ENCODE results near the gene HERC4.

Gene HERC4

GRCh38 chr10:67917679-67918078 lies 157.4 kb downstream of the HERC4 start:
- no peak overlapping the region for H3K4me2 ChIP-seq
- TF ChIP-seq CTCF (conservative IDR thresholded peaks at IDR 0.05; ENCODE audit: low read depth, low read length), result no peak
- H3K36me3 ChIP-seq (ENCODE audit: insufficient read depth), result no peaks in the 10 kb centered on the region; the same call in 1 of the 2 replicates
- no peaks in the 10 kb centered on the region for H3K27me3 ChIP-seq (ENCODE audit: insufficient read depth, low read depth)
- H3K4me1 ChIP-seq (ENCODE audit: low read depth, poor library complexity, severe bottlenecking), result peaks cover 5% of the 10 kb centered on the region
- no peaks in the 10 kb centered on the region for H3K79me2 ChIP-seq (ENCODE audit: insufficient read depth, low read depth)
- H3K27ac ChIP-seq, result no peak overlapping the region
- H3K9ac ChIP-seq, result no peak overlapping the region
- no peaks in the 10 kb centered on the region for H4K20me1 ChIP-seq (ENCODE audit: insufficient read depth)
- H3K4me3 ChIP-seq (IDR thresholded peaks at IDR 0.05; ENCODE audit: insufficient read depth, low read depth, low read length), result no peak overlapping the region
- no peak overlapping the region for H2AFZ ChIP-seq (ENCODE audit: low read depth)

DNA sequence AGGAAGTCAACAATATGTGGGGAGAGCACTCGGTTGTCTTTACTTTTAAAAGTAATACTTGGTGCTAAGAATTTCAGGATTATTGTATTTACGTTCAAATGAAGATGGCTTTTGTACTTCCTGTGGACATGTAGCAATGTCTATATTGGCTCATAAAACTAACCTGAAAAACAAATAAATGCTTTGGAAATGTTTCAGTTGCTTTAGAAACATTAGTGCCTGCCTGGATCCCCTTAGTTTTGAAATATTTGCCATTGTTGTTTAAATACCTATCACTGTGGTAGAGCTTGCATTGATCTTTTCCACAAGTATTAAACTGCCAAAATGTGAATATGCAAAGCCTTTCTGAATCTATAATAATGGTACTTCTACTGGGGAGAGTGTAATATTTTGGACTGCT lies 157.9 kb downstream of the HERC4 start:
- peaks cover 5% of the 10 kb centered on the region for H3K4me1 ChIP-seq (ENCODE audit: low read depth, poor library complexity, severe bottlenecking)
- no peak overlapping the region for H3K27ac ChIP-seq
- TF ChIP-seq CTCF (conservative IDR thresholded peaks at IDR 0.05; ENCODE audit: low read depth, low read length), result no peak
- no peak overlapping the region for H3K9ac ChIP-seq
- H3K4me3 ChIP-seq (IDR thresholded peaks at IDR 0.05; ENCODE audit: insufficient read depth, low read depth, low read length), result no peak overlapping the region
- no peaks in the 10 kb centered on the region; the same call in 1 of the 2 replicates for H3K36me3 ChIP-seq (ENCODE audit: insufficient read depth)
- H3K79me2 ChIP-seq (ENCODE audit: insufficient read depth, low read depth), result no peaks in the 10 kb centered on the region
- no peak overlapping the region for H3K4me2 ChIP-seq
- H4K20me1 ChIP-seq (ENCODE audit: insufficient read depth), result no peaks in the 10 kb centered on the region
- H3K27me3 ChIP-seq (ENCODE audit: insufficient read depth, low read depth), result no peaks in the 10 kb centered on the region
- H2AFZ ChIP-seq (ENCODE audit: low read depth), result no peak overlapping the region

- Histone ChIP-seq H3K79me2 (ENCODE audit: insufficient read depth, low read depth) (no peaks in the 10 kb centered on the region), H3K4me2 (no peak overlapping the region), H3K9ac (no peak overlapping the region), H3K27ac (no peak overlapping the region), H3K4me3 (IDR thresholded peaks at IDR 0.05; ENCODE audit: insufficient read depth, low read depth, low read length) (no peak overlapping the region), H2AFZ (ENCODE audit: low read depth) (no peak overlapping the region), H3K36me3 (ENCODE audit: insufficient read depth) (no peaks in the 10 kb centered on the region; the same call in 1 of the 2 replicates), H3K27me3 (ENCODE audit: insufficient read depth, low read depth) (no peaks in the 10 kb centered on the region), H3K4me1 (ENCODE audit: low read depth, poor library complexity, severe bottlenecking) (peaks cover 5% of the 10 kb centered on the region), H4K20me1 (ENCODE audit: insufficient read depth) (no peaks in the 10 kb centered on the region)
- TF ChIP-seq CTCF (conservative IDR thresholded peaks at IDR 0.05; ENCODE audit: low read depth, low read length), result no peak
Observed at GRCh38 chr10:67914777-67915340, 160.2 kb downstream of the HERC4 start.

GRCh38 chr10:67912331-67912946 lies 162.6 kb downstream of the HERC4 start:
- no peaks in the 10 kb centered on the region; the same call in 1 of the 2 replicates for H3K36me3 ChIP-seq (ENCODE audit: insufficient read depth)
- H4K20me1 ChIP-seq (ENCODE audit: insufficient read depth), result no peaks in the 10 kb centered on the region
- H3K27me3 ChIP-seq (ENCODE audit: insufficient read depth, low read depth), result no peaks in the 10 kb centered on the region
- H3K4me3 ChIP-seq (IDR thresholded peaks at IDR 0.05; ENCODE audit: insufficient read depth, low read depth, low read length), result no peak overlapping the region
- H3K9ac ChIP-seq, result no peak overlapping the region
- H3K4me1 ChIP-seq (ENCODE audit: low read depth, poor library complexity, severe bottlenecking), result no peaks in the 10 kb centered on the region
- no peaks in the 10 kb centered on the region for H3K79me2 ChIP-seq (ENCODE audit: insufficient read depth, low read depth)
- H2AFZ ChIP-seq (ENCODE audit: low read depth), result no peak overlapping the region
- H3K4me2 ChIP-seq, result no peak overlapping the region
- no peak overlapping the region for H3K27ac ChIP-seq
- no peak for TF ChIP-seq CTCF (conservative IDR thresholded peaks at IDR 0.05; ENCODE audit: low read depth, low read length)

Data from KMS-11 (cell line).